NCI-H1417 (cell line): Measurements from ENCODE around the gene ZDHHC19.
"Not testable (repeated sequence)": the region's sequence is repeated elsewhere in the genome, so short reads cannot be mapped to it uniquely, and the experiment has no call there.

Experiments used
- DNase-seq, 3 experiments: peaks; one replicate each; lab custom pipeline; 2025; lab: John Stamatoyannopoulos, UW

The ZDHHC19 gene

GRCh38 chr3:196203846-196204245, 7.4 kb downstream of the ZDHHC19 start:
- no peak for DNase-seq

DNA sequence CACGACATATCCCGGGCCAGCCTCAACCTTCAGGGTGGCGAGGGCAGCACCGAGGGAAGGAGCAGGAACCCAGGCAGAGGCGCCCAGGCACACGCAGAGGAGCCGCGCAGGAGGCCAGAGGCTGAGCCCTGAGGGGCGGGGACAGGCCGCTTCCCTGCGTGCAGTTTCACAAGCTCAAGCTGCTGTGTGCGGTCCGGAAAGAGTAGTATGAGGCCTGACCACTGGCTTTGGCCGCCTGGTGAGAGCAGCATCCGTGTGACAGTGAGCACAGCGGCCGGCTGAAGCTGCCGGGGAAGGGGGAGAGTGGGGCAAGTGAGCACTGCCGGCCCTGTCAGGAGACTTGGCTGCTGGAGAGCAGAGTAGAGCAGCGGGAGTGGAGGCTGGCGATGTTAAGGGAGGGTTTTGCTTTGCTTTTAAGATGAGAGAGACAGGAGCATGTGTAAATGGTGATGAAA, 8.7 kb downstream of the ZDHHC19 start:
- peak in 1 of 3 experiments; percentile 30 for DNase-seq

GRCh38 chr3:196198771-196199753, 12.1 kb downstream of the ZDHHC19 start:
- peak in 1 of 3 experiments; percentile 34 for DNase-seq

GRCh38 chr3:196198081-196198675, 13.0 kb downstream of the ZDHHC19 start:
- no peak for DNase-seq

- no peak for DNase-seq
These were observed 13.7 kb downstream of the ZDHHC19 start for GRCh38 chr3:196197524-196197923.

- no peak for DNase-seq
These were observed 15.4 kb downstream of the ZDHHC19 start for GRCh38 chr3:196195664-196196265.

- no peak for DNase-seq
These were observed 16.7 kb downstream of the ZDHHC19 start for GRCh38 chr3:196194542-196194915.

GRCh38 chr3:196193736-196194541, 17.3 kb downstream of the ZDHHC19 start:
- no peak for DNase-seq

- DNase-seq = peak in 2 of 3 experiments; percentile 29 to 69
These were observed 18.0 kb downstream of the ZDHHC19 start for GRCh38 chr3:196193133-196193735.

- DNase-seq = no peak
These were observed 18.6 kb downstream of the ZDHHC19 start for GRCh38 chr3:196192524-196193051.

GRCh38 chr3:196192036-196192523, 19.1 kb downstream of the ZDHHC19 start:
- DNase-seq = no peak

DNA sequence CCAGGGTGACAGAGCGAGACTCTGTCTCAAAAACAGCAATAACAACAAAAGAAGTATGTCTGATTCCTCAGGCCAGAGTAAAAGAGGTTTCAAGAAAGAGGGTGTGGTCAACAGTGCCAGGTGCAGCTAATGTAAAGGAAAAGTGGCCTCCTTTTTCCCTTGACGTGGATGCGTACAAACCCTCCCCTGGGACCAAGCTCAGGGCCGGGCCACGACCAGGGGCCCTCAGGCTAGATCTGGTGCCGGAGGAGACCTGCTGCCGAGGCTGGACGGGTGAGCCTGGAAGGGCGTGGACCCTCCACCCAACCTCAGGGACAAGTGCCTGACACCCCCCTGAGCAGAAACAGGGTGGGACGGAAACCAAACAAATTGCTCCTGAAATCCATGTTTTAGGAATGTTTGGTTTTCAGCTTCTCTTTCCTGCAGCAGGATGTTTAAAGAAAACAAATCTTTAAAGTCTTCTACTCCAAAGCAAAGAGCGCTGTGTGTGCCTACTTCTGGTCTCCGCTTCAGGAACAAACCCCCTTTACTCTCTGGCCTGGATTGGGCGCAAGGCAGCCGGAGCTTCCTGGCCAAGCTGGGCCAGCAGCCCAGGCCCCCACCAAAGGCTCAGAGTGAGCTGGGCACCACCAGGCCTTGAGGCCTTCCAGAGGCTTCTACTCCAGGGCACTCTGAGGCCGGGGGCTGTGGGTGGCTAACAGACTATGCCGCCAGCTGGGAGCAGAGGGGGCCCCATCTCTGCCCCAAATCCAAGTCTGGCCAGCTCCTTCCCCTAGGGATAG, 21.4 kb downstream of the ZDHHC19 start:
- peak in 1 of 3 experiments; percentile 15 for DNase-seq

- peak; percentile 69 to 93 (median 83) for DNase-seq
These were observed 24.3 kb downstream of the ZDHHC19 start for GRCh38 chr3:196186651-196187573.

GRCh38 chr3:196184881-196185280, 26.3 kb downstream of the ZDHHC19 start:
- no peak for DNase-seq

DNA sequence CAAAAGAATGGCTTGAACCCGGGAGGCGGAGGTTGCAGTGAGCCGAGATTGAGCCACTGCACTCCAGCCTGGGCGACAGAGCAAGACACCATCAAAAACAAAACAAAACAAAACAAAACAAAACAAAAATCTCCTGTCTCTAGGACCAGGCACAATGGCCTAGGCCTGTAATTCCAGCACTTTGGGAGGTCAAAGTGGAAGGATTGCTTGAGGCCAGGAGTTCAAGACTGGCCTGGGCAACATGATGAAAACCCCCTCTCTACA, 27.1 kb downstream of the ZDHHC19 start:
- not testable (repeated sequence) for DNase-seq

DNA sequence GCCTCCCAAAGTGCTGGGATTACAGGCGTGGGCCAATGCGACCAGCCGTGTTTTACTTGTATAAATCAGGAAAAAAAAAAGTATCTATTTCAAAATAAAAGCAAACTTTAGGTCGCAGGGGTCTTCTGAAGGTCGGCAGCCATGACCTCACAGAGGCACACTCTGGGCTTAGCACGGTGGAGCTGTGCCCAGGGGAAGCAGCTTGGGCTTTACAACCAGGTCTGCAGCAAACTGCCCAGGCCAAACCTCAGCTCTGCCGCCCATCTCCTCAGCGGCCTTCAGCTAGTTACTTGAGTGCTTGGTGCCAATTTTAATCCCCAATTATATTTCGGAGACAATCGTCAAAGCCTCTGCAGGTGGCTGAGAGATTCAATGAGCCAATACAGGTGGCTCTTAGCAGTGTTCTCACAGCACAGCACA, 30.1 kb downstream of the ZDHHC19 start:
- DNase-seq = peak in 1 of 3 experiments; percentile 66

DNA sequence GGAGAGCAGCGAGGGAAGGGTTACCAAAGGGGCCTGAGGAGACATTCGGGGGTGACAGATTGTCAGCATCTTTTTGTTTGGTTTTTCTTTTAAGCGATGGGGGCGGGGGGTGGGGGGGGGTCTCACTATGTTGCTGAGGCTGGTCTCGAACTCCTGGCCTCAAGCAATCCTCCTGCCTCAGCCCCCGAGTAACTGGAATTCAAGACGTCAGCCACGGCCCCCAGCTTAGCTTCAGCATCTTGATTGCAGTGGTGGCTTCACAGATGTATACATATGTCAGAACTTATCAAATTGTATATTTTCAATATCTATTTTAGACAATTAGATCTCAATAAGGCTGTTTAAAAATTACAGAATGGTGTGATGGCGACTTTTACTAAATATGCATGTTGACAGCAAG, 30.9 kb downstream of the ZDHHC19 start:
- DNase-seq = no peak

GRCh38 chr3:196179380-196180308, 31.6 kb downstream of the ZDHHC19 start:
- peak in 1 of 3 experiments; percentile 57 for DNase-seq
